ENCODE results near the gene WIPF2.
"Not testable (repeated sequence)": the region's sequence is repeated elsewhere in the genome, so short reads cannot be mapped to it uniquely, and the experiment has no call there.

The WIPF2 gene

DNA sequence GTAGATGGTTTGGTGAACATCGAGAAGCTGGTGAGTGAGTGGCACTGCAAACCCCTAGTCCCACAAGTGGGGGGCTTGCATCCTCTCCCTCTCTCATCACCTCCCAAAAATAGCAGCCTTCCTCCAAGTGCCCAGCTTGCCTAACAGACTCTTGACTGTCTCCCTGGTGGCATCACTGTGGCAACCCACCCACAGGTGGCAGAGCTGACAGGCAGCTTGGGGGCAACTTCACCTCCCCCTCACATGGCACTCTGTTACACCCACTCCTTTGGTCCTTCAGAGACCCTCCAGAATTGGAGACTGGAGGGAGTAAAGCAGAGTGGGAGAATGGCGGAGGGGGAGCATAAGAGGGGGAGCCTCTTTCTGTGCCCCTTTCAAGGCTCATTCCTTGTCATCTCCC is 26.1 kb upstream of the WIPF2 start:
- no peak for DNase-seq (ENCODE audit: low read depth in 2 of 2)

DNA sequence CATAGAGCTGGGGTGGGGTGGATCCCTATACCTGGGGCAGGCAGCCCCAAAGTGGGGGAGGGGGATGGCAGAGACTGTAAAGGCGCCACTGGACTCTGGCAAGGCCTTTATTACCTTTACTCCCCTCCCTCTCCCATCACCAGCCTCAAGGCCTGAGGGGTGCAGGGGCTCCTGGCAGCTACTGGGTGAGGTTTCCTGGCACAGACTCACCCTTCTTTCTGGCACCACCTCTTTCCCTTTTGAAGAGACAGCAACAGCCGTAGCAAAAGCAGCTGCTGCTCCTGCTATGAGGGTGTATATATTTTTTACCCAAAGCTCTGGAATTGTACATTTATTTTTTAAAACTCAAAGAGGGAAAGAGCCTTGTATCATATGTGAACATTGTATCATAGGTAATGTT is 24.3 kb upstream of the WIPF2 start:
- DNase-seq (ENCODE audit: low read depth in 2 of 2): no peak

DNA sequence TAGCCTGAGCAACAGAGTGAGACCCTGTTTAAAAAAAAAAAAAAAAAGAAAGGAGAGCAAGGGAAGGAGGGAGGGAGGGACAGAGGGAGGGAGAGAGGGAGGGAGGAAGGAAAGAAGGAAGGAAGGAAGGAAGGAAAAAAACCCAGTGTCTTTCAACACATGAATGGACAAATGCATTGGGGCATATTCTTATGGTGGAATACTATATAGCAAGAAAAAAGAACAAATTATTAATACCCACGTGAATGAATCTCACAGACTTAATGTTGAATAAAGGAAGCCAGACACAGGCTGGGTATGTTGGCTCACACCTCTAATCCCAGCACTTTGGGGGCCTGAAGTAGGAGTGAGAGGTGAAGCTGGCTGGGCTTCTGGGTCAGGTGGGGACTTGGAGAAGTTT is 21.6 kb upstream of the WIPF2 start:
- no peak for DNase-seq (ENCODE audit: low read depth in 2 of 2)

GRCh38 chr17:40197965-40198456 is 21.1 kb upstream of the WIPF2 start:
- not testable (repeated sequence) for DNase-seq (ENCODE audit: low read depth in 2 of 2)

- DNase-seq (ENCODE audit: low read depth in 2 of 2): no peak
Measured at GRCh38 chr17:40198576-40198975, 20.5 kb upstream of the WIPF2 start.

DNA sequence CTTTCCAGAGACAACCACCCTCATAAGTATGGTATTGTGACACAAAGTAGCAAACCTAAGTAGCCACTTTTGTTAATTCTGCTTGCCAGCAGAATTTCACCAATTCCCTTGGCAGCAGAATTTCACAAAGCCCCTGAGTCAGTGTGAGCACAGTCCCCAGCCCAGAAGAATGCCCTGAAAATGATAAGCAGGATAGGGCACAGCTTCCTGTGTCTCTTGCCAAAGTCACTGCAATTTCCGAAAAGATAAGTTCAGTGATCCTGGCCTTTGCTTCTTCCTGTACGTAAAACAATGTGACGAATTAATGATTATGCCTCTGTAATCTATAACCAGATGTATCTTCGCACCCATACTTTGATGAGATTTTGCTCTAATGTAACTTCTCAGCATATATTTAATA is 16.0 kb upstream of the WIPF2 start:
- DNase-seq (ENCODE audit: low read depth in 2 of 2): no peak

DNA sequence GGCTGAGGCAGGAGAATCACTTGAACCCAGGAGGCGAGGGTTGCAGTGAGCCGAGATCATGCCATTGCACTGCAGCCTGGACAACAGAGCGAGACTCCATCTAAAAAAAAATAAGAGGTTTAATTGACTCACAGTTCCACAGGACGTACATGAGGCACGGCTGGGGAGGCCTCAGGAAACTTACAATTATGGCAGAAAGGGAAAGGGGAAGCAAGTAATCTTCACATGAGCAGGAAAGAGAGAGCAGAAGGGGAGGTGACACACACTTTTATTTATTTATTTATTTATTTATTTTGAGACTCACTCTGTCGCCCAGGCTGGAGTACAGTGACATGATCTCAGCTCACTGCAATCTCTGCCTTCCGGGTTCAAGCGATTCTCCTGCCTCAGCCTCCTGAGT is 12.9 kb upstream of the WIPF2 start:
- not testable (repeated sequence) for DNase-seq (ENCODE audit: low read depth in 2 of 2)

GRCh38 chr17:40209404-40210093 is 9.6 kb upstream of the WIPF2 start:
- DNase-seq (ENCODE audit: low read depth in 2 of 2): no peak

DNA sequence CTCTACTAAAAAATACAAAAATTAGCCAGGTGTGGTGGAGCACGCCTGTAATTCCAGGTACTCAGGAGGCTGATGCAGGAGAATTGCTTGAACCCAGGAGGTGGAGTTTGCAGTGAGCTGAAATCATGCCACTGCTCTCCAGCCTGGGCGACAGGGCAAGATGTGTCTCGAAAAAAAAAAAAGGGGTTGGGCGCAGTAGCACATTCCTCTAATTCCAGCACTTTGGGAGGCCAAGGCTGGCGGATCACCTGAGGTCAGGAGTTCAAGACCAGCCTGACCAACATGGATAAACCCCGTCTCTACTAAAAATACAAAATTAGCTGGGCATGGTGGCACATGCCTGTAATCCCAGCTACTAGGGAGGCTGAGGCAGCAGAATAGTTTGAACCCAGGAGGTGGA is 5.2 kb upstream of the WIPF2 start:
- not testable (repeated sequence) for DNase-seq (ENCODE audit: low read depth in 2 of 2)

GRCh38 chr17:40218006-40218739 is 931 bp upstream of the WIPF2 start:
- no peak for DNase-seq (ENCODE audit: low read depth in 2 of 2)

GRCh38 chr17:40219594-40220338 is 662 bp downstream of the WIPF2 start:
- peak; percentile 4 to 7 for DNase-seq (ENCODE audit: low read depth in 2 of 2)

DNA sequence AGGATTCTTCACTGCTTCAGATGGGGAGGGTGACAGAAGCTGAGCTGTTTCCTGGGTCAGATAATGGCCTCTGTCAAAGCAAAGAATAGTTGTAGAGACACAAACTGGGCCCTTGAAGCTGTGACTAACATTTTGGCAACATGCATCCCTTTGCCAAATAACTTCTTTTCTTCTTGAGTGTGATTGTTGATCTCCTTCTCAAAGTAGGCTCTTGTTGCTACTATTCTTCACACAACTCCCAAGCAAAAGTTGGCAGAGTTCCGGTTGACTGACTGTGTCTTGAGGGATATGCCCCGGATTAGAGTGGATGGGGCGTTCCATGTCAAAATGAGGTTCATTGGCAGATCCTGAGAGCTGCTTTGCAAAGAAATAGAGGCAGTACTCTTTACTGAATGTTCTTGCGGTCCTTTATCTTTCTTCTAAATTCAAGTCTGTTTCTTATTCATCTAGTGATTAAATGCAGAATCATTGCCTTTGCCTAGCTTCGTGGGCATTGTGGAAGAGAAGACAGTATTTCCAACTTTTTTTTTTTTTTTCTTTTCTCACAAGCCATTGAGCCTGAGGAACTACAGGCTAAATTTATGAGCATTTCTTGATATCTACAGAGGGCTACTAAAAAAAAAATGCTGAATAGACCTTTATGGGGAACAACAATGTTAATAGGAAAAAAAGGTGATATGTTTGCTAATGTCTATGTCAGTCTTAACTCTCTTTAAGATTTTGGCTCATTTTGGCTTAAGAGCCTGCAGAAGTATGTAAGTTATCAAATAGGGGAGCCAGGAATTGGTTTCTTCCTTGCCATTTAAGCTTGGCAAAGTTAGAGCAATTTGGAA is 5.8 kb downstream of the WIPF2 start:
- no peak for DNase-seq (ENCODE audit: low read depth in 2 of 2)

GRCh38 chr17:40229146-40229545 is 10.0 kb downstream of the WIPF2 start:
- DNase-seq (ENCODE audit: low read depth in 2 of 2): not testable (repeated sequence)

DNA sequence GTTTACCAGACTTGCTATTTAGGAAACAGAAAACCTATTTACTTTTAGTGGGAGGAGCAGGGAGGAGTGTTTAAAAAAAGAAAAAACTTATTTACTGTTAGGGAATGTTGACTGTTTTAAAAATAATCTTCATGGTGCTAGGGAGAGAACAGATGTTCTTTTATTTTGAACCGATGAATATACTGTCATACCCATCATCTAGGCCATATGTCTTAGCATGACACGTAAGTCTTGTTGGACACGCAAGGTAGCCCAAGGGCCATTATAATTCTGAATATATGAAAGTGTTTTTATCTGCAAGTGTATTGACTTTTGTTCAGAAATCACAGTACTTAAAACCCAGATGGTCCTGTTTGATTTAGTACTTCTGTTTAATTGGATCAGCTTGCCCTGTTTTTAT is 11.6 kb downstream of the WIPF2 start:
- DNase-seq (ENCODE audit: low read depth in 2 of 2): no peak

DNA sequence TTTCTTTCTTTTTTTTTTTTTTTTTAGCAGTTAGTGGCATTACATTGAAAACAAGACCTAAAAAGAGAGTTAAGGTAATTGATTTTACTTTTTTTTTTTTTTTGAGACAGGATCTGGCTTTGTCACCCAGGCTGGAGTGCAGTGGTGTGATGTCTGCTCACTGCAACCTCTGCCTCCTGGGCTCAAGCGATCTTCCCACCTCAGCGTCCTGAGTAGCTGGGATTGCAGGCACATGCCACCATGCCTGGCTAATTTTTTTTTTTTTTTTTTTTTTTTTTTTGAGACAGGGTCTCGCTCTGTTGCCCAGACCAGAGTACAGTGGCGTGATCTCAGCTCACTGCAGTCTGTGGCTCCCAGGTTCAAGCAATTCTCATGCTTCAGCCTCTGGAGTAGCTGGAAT is 12.8 kb downstream of the WIPF2 start:
- DNase-seq (ENCODE audit: low read depth in 2 of 2): not testable (repeated sequence)

DNA sequence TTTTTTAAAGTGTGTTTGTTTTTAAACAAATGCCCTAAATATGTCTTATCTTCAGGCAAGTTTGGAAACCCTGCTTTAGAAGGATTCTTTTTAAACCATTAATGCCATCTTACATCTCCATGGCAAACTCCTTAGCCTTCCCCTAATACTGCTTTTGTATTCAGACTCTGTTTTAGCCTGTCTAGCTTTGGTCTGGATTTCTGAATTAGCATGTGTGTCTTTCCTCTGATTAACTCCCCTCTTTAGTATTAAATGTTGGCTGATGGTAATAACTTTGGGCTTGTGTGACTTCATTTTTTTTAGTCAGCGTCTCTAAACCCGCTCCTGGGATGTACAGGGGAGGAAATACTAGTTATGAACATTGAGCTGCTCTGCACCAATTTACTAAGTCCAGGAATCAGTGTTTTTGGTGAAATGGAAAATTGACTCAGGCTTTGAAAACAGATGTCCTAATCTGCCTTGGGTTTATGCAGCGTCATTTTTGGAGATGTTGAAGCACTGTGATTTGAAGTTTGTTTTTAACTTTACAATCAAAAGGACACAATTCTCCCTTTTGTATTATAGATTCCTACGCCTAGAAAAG is 22.2 kb downstream of the WIPF2 start:
- no peak for DNase-seq (ENCODE audit: low read depth in 2 of 2)

GRCh38 chr17:40242774-40243173 is 23.7 kb downstream of the WIPF2 start:
- DNase-seq (ENCODE audit: low read depth in 2 of 2): no peak

DNA sequence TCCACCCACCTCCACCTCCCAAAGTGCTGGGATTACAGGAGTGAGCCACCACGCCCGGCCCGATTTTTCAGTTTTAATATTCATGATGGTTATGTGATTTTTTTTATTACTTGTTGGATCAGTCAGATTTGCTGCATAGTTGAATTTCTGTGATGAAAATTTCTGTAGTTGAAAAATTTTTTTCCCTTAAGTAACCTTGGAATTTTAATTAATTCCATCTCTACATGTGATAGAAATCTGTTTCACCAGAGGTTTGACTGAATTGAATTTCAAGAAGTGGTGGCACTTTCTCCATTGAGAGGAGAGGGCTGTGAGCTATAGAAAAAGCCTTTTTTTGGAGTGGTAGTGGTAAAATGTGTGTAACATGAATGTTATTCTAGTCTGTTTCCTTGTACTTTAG is 24.7 kb downstream of the WIPF2 start:
- DNase-seq (ENCODE audit: low read depth in 2 of 2): no peak

DNA sequence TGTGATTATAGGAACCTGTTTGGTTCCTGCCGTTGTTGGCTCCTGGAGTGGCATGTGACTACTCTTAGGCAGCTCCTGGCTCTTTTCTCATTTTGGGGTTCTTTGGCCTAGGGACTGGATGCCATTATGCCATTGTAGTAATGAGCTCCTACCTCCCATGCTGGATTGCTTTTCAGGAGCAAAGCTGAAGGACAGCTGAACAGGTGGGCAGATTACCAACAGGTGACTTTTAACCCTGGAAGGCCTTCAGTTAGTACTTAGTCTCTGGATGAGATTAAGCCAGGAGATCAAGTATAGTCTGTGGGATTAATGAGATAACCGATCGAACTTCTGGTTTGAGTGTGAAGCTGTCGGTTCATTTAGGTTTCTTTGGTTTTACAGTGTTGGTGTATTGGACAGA is 25.2 kb downstream of the WIPF2 start:
- no peak for DNase-seq (ENCODE audit: low read depth in 2 of 2)

GRCh38 chr17:40247926-40248495 is 28.9 kb downstream of the WIPF2 start:
- no peak for DNase-seq (ENCODE audit: low read depth in 2 of 2)

- no peak for DNase-seq (ENCODE audit: low read depth in 2 of 2)
Measured at GRCh38 chr17:40248507-40248906, 29.4 kb downstream of the WIPF2 start.
